ELR (cell line): ENCODE data around the gene KDM4B.

ENCODE experiments used
- DNase-seq: peaks from one replicate; pipeline ENCODE4 v3.0.0-alpha.2; 2015; ENCODE audit warnings: low read depth

The KDM4B gene

GRCh38 chr19:5122671-5123409 lies 153.9 kb downstream of the KDM4B start:
- DNase-seq = no peak

DNA sequence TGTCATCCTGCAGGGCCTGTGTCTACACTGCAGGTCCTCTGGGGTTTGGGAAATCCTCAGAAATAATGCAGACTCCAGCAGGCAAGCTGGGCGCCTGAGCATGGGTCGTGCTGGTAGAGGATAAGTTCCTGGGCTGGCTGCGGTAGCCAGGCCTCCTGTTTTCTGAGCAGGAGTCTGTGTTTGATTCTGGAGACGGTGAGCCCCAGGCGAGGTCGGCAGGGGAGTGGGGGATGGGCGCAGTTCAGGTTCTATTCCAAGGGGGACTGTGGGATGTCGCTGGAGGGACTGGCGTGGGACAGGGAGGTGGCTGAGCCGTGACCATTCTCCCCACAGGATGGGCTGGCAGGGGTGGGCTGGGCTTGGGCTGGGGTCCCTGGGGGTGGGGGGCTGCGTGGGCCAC lies 154.7 kb downstream of the KDM4B start:
- no peak for DNase-seq

DNA sequence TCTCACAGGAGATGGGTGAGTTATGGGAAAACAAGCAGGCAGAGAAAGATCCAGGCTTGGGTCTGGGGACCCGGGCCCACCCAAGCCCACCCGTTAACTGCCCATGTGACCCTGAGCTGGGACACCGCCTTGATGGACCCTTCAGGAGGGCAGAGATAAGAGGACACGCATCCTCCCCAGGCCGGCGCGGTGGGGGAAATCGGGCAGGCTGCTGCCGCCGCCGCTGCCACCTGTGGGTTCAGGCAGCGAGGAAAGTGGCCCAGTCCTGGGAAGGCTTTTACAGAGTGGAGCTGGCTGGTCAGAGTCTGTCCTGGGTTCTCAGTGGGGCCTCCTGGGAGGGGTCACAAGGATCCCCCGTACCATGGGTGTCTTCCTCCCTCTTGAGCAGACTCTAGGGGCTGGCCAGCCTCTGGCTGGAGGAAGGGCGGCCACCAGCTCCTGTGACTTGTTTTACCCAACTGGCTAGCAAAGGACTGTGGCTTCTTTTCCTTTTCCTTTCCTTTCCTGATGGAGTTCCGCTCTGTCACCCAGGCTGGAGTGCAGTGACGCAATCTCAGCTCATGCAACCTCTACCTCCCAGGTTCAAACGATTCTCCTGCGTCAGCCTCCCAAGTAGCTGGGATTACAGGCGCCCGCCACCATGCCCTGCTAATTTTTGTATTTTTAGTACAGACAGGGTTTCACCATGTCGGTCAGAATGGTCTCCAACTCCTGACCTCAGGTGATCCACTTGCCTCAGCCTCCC lies 155.4 kb downstream of the KDM4B start:
- no peak for DNase-seq

DNA sequence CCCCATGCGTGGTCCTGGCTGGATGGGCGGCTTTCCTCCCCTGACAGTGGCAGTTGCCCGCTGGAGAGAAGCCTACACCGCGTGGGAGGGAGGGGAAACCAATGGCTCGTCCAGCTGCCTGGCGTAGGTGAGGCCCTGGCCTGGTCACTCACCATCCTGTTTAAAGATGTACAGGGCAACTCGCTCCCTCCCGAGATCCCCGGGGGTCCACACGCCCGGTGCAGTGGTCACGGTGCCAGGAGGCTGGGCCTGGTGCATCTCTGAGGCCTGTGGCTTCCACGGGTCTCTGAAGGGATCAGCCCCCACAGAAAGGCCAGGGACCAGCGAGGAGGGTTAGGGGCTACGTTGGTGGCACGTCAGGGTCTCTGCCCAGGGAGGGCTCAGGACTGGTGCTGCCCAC lies 156.5 kb downstream of the KDM4B start:
- no peak for DNase-seq

DNA sequence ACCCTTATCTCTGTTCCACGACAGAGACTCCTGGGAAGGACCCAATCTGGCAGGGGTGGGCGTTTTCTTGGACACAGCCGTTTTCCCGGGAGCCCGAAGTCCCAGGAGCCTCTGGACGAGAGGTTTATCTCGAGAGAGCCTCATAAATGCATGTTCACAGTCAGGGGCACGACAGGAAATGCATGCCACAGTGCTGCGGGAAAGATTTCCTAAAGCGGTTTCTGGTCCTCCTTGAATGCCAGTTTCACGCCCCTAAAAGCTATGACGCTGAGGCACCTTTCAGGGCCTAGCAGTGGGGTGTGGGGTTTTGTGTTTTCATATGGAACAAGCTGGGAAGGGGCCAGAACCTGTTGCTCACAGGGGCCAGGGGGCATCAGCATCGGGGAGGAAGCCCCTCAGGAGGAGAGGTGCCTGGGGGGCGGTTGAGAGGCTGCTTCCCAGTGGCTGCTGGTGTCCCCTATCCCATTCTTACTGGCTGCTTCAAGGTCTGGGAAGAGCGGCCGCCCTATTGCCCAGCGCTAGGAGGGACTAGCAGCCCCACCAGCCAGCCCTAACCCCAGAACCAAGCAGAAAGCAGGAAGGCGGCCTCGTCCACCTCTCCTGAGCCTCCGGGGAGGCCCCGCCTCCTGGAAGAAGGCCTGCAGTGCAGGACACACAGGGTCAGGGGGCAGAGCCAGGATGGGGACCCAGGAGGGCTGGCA lies 157.0 kb downstream of the KDM4B start:
- DNase-seq = no peak

DNA sequence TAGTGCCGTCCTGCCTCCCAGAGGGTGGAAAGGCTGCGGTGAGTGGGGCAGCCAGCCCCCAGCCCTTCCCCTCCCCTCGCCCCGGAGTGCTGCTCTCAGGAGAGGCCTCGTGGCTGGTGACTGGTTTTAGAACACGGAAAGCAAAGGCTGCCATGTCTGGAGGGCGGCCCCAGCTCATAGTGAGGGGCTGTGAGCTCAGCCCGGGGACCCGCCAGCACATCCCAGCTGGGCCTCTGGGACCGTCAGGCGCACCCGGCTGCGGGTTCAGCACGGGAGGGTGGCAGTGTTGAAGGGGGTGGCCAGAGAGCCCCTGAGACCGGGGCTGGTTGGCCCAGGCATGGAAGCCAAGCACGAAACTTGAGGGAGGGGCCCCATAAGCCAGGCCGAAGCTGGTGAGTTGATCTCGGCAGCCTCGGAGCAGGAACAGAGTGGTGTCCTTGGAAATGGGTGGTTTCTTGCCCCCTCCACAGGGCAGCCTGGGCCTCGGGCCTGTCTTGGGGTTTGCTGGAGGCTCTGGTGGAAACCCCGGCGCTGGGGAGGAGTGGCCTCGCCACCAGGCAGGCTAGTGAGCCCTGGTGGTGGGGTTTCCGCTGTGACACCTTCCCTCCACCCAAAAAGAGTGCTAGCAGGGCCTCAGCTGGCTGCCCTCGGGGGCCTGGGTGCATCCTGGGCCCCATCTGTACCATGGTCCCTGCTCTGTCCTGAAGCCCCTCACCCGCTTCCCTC lies 157.7 kb downstream of the KDM4B start:
- DNase-seq = no peak

GRCh38 chr19:5127717-5128116 lies 158.8 kb downstream of the KDM4B start:
- DNase-seq = no peak

GRCh38 chr19:5128251-5128935 lies 159.5 kb downstream of the KDM4B start:
- no peak for DNase-seq

DNA sequence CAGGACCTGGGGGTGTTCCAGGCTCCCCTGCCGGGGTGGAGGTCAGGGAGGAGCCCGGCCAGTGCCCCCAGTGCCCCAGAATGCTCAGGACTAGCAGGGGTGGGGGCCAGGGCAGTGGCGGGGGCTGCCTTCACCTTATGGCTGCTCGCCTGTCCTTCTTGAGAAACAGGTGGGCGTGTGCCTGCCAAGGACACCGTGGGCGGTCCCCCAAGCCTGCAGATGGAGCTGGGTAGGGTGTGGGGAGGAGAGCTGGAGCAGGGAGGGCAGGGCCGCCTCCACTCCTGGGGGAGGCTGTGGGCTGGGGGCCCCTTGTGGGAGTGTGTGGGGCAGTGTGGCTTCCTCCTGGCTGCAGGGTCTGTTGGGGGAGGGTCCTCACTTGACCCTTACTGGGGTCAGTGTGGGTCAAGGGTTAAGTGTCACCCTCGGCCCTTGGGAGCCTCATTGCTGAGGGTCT lies 160.1 kb downstream of the KDM4B start:
- DNase-seq = no peak

- DNase-seq = no peak
Measured at GRCh38 chr19:5129691-5130090, 160.8 kb downstream of the KDM4B start.

DNA sequence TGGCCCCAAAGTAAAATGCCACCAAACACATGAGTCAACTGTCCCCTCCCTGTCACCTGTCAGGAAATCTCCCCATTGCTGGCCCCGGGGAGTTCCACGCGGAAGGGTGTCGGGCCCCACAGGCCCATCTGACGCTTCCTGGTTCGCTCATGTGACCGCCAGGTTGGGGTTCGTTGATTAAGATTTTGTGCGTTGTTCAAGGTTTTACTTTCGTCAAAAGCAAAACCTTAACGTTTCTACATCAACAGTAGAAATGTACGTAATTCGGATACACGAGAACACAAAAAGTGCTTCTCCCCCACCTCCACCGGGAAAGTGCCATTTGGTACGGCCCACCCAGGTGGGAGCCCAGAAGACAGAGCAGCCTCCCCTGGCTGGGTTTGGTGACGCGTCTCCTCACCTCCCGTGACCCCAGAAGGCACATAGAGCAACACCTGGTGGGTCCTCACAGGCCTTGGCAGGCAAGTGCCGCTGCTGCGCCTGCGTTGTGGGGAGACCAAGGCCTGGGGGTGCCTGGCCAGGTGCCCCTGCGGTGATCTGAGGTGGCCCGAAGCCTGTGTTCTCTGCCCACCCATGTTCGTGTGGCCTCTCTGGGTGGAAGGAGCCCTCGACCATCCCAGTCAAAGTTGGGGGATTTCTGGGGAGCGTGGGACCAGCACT lies 161.6 kb downstream of the KDM4B start:
- no peak for DNase-seq

DNA sequence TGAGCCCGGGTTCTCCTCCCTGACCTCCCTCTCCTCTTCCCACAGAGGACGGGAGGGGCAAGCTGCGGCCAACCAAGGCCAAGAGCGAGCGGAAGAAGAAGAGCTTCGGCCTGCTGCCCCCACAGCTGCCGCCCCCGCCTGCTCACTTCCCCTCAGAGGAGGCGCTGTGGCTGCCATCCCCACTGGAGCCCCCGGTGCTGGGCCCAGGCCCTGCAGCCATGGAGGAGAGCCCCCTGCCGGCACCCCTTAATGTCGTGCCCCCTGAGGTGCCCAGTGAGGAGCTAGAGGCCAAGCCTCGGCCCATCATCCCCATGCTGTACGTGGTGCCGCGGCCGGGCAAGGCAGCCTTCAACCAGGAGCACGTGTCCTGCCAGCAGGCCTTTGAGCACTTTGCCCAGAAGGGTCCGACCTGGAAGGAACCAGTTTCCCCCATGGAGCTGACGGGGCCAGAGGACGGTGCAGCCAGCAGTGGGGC lies 162.2 kb downstream of the KDM4B start:
- no peak for DNase-seq

GRCh38 chr19:5131506-5132205 lies 162.7 kb downstream of the KDM4B start:
- no peak for DNase-seq

DNA sequence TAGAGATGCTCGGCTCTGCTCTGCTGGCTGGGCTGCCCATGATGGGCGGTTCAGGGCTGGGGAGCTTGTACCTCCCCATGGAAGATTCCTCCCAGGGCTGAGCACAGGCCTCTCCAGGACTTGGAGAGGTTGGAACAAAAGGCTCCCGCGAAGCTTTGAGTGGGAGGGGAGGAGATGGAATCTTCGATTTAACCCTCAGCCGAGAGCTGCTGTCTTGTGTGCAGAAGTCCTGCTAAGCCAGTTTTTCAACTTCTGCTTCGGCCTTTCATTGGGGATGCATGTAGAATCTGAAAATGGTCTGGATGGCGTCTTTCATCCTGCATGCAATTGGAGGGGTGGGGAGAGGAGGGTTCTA lies 163.3 kb downstream of the KDM4B start:
- no peak for DNase-seq

- DNase-seq = no peak
Measured at GRCh38 chr19:5132698-5133651, 164.1 kb downstream of the KDM4B start.

- no peak for DNase-seq
Measured at GRCh38 chr19:5133986-5134595, 165.2 kb downstream of the KDM4B start.

DNA sequence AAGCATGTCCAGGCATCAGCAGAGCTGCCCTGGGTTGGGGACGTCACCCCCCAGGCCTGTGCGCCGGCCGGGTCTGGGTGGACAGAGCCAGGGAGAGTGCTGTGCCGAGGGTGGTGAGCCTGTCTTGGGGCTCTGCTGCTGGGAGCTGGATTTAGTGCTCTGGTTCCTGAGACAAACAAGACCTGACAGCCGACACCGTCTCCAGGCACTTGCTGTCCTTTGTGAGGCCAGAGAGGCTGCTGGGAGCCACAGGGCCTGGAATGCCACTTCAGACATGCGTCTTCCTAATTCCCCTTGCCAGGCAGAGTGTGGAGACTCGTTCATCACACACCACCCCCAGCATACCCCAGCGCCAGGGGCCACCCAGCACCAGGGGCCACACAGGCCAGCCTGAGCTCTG lies 165.8 kb downstream of the KDM4B start:
- DNase-seq = no peak

GRCh38 chr19:5136073-5136855 lies 167.4 kb downstream of the KDM4B start:
- no peak for DNase-seq
